ENCODE data around the gene ARHGAP31.

Gene ARHGAP31

DNA sequence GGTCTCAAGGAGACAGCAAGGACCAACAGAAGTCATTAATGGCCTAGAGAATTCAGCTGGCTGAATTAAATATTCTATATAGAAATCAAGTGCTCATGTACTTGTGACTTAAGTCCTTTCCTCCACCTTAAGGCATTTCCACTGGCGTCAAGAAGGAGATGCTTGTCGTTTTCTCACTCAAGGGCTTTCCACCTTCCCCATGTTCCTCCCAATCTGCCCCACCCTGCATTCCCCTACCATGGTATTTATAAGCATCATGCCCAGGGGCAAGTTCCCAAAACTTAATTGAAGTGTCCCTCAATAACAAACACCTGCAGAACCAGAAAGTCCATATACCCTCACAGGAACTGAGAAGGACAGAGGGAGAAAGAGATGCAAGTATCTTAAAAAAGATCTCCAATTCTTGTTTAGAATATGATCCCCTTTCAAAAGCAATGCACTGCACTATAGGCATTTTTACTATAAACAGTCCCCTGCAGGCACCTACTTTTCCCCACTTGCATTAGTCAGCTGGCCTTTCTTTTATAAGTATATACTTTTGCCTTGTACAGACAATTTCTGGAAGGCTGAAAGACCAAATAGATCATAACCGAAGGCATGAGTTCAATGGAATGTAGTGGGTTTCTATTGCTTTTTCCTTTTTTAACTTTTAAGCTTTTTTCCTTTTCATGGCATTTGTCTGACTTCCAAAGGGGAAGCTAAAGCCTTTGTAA is 139.6 kb downstream of the ARHGAP31 start:
- DNase-seq (ENCODE audit: low read depth, low spot score) = no peak

DNA sequence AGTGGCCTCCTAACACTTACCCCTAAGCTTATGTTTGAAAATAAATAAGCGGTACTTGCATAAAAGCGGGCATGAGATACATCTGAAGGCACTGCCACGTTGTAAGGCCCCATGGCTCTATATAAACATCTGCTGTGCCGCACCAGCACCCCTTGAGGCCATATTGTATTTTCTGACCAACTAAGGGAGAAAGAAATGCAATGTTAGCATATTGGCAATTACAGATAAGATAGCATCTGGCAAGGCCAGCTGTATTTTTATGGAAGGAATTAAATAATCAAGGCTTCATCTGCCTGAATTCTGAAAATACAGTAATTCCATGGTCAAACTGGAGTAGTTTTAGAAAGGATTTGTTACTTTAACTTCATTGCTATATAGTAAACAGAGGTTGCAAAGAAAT is 140.5 kb downstream of the ARHGAP31 start:
- no peak for DNase-seq (ENCODE audit: low read depth, low spot score)

DNA sequence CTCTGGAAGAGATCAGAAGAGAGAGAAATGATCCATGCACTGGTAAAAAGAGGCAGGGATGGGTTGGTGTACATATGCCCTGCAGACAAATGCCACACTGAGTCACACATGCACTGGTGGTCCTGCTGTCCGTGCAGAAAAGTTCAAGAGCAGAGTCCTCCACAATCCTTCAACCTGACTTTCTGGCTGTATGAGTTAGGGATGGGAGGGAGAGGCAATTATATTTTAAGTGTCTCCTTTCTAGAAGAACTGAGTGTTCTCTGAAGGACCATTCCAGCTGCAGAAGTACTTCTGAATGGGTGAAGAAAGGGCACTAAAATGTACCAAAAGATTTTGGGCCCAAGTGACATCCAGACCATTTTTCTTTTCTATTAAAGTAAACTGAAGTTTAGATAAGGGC is 142.8 kb downstream of the ARHGAP31 start:
- DNase-seq (ENCODE audit: low read depth, low spot score) = no peak

DNA sequence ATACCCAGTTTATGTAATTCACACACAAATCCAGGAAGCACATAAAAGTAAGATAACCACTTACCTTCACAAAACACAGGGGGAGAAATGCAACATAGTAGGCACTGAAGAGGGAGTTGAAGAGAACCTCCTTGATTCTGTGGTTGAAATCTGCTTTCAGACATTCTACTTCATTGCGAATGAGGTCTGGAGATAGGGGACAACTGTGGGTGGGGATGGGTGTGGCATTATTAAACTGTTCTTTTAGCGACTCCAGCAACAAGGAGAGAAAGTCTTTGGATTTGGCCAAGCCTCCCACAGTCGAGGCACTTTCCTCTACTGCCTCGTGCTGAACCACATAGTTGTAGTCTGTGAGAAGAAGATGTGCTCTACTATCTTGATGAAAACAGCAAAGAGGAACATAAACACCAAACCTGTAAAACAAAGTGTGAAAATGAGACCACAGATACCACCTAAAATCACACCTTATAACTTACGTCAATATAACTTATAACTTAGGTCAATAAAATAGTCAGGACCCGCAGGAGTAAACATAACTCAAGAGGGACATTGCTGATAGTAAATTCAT is 143.6 kb downstream of the ARHGAP31 start:
- DNase-seq (ENCODE audit: low read depth, low spot score) = no peak

DNA sequence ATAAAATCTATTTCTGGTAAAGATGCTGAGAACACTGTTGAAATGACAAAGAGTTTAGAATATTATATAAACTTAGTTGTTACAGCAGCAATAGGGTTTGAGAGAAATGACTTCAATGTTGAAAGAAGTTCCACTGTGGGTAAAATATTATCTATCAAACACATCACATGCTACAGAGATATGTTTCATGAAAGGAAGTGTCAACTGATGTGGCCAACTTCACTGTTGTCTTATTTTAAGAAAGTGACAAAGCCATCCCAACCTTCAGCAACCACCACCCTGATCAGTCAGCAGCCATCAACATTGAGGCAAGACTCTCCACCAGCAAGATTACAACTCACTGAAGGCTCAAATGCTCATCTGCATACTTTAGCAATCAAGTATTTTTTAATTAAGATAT is 149.0 kb downstream of the ARHGAP31 start:
- DNase-seq (ENCODE audit: low read depth, low spot score) = no peak

DNA sequence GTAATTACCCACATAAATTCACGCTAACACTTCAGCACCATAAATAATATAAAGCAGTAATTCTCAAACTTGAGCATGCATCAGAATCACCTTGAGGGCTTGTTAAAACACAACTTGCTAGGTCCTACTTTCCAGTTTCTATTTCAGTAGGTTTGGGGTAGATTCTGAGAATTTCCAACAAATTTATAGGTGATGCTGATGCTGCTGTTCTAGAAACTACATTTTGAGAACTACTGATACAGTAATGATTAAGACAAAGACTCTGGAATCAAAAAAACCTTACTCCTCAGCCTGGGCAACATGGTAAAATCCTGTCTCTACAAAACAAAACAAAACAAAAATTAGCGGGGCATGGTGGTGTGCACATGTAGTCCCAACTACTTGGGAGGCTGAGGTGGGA is 150.4 kb downstream of the ARHGAP31 start:
- DNase-seq (ENCODE audit: low read depth, low spot score) = no peak

DNA sequence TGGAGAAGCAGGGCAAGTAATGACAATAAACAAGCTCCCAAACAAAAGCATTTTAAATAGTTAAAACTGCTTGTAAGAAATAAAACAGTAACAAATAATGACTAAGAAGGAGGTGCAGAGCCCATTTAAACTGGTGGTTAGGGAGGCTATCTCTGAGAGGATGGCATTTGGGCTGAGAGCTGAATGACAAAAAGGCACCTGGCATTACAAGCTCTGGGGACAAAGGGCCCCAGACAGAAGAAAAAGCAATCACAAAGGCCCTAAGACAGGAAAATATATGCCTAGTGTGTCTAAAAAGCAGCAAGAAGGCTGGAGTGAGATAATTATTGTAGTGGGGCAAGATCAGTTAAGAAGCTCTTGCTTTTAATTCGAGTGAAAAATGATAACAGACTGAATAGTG is 159.6 kb downstream of the ARHGAP31 start:
- DNase-seq (ENCODE audit: low read depth, low spot score) = no peak

DNA sequence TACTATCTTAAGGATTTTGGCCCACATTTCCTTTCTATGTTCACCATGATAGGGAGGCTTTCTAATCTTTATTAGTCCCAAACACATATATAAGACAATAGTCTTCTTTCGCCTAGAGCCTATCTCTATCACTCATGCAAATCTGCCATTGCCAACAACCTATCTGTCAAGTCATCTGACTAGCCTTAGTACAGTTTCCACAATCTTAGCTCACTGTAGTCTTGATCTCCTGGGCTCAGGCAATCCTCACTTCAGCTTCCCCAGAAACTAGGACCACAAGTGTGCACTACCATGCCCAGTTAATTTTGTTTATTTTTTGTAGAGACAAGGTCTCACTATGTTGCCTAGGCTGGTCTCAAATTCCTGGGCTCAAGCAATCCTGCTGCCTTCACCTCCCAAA is 162.3 kb downstream of the ARHGAP31 start:
- DNase-seq (ENCODE audit: low read depth, low spot score) = no peak

DNA sequence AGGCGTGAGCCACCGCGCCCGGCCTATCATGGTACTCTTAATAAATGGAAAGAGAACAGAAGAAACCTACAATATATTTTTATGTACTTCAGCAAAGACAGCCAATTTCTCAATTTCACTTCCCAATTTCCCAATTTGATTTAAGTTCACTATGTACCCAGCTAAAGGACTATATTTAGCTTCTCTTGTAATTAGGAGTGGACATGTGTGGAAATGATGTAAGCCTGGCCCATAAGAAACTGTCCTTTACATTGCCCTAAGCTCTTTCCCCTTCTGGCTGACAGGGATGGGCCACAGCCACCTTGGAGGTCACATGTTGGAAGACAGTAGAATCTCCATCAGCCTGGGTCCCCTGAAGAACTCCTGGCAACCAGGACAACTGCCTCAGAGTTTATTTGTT is 163.1 kb downstream of the ARHGAP31 start:
- DNase-seq (ENCODE audit: low read depth, low spot score) = no peak

DNA sequence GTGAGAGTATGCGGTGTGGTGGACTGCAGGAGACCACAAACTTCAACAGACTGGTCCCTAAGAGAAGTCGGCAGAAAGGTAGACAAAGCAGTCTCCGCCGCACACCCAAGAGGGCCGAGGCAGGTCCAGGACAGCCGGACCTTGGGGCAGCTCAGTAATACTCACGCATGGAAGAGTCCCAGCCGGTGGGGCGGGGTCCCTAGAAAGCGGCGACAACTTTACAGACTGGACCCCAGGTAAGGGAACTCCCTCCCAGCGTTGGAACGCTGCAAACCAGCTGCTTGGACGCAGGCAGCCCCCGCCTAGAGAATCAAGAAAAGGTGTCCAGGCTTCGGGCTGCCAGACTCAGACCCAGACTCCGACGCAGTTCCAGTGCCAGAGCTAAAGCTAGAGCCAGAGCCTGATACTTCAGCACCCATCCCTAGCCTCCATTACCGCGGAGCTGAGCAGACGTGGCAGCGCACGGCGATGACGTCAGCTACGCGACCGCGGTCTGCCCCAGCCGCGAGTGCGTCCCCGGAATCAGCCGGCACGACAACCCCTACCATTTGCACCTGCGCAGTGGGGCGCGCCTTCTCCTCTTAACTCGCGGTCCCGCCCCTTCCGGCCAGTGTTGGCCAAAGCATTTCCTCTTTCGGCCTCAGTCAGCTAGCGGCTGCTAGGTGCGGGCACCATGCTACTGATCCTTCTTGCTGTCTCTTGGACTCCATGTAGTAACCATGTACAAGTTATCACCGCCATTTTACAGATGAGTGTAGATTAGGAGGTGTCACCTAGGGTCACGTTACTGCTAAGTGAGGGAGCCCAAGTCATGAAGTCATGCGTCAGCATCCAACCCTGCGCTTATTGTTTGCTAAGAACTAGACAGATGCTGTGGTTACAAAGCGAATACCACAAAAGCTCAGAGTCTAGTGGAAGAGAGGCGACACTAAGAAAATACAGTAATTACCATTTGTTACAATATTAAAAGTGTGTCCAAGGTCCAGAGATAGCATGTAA is 169.3 kb downstream of the ARHGAP31 start, which contains the start of gene TMEM39A:
Gene TMEM39A (minus strand): TSS at position 445 of the 999 bp plus-strand sequence. CDS start 1,541 bp downstream, outside the sequence.
- peak; percentile 93 for DNase-seq (ENCODE audit: low read depth, low spot score)

DNA sequence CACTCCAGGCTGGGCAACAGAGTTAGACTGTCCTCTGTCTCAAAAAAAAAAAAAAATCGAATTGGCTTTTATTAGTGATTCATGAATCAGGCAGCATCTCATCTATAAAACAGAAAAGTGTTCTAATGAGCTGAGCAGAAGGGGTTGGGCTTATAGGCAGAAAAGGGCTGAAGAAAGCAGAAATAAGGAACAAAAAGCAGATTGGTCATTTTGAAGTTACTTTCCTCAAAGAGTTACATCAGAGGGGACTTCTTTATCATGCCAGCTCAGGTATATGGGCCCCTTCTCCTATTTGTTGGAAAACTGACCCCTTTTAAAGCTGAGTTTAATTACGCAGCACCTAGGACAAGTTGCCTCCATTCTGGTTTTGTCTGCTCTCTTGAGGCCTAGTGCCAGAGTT is 173.9 kb downstream of the ARHGAP31 start:
- no peak for DNase-seq (ENCODE audit: low read depth, low spot score)

DNA sequence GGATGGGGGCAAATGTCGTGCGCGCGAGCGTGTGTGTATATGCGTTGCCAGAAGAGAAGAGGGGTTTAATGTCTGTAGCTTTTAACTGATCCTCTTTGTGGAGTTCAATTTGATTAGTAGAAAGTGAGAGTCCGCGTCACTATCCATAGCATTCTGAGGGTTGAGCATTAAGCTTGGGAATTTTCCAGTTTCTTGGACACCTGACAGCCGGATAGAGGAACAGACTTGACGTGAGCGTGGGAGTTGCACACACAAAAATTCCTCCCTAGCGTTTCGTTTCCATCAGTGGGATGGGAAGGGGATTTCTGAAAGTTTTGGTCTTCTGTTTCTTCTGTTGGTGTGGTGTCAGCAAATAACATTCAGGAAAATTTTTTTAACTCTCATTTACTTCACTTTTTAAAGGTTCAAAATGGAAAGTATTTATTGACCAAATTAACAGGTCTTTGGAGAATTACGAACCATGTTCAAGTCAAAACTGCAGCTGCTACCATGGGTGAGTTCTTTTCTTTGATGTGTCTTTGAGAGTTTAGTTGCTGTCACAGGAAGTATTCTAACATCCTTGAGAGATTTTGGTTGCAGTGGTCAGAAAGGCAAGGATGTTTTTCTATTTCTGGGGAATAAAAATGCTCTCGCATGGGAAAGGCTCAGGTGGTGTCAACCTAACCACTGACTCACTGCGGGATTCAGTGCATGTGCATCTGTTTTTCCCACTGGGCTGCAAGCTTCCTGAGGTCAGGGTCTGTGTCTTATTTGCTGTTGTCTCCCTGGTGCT is 175.4 kb downstream of the ARHGAP31 start:
- no peak for DNase-seq (ENCODE audit: low read depth, low spot score)

Data from brain pericyte (primary cell).